ENCODE measurements around the gene XIRP2.

XIRP2 gene

GRCh38 chr2:167134381-167135072, 246.2 kb downstream of the XIRP2 start:
- no peak for DNase-seq (ENCODE audit: low spot score)

DNA sequence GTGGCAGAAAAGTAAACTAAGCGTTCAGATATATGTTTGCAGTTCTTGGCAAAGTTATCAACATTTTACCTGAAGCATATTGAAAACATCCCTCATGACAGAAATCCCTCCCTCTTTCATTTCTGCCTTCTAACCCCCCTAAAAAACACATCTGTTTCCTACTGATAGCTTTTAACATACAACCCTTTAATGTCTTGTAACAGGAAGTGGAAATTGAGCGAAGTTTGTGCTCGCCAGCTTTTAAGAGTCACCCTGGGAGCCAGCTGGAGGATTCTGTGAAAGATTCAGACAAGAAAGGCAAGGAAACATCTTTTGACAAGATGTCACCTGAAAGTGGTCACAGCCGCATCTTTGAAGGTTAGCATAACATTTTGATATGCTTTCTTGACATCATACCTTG, 247.4 kb downstream of the XIRP2 start:
- DNase-seq (ENCODE audit: low spot score), result no peak

DNA sequence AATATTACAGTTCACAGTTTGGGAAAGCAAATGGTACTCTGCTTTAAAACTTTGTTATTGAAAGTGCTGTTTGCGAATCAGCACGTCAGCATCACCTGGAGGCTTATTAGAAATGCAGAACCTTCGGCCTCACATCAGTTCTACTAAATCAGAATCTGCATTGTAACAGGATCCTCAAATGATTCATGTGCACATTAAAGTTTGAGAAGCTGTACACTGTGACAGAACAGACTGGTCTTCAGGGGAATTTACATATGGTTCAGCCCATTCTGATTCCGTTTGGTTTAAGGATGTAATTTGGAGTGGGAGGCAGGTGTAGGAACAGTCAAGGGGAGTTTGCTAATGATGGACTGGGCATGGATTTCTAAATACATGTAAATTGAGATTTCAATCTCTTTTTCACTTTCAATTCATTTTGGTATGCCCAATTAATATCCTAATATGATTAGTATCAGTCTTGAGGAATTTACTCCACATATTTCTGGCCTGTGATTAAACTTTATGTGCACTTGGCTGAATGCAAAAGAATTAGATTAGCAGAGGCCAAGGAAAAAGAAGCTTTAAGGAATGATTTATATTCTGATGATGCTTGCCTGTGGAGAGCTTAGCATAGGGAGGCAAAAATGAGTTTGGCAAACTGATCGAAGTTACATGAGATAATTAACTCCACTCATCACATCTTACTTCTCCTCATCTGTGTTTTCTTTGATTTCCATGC, 248.8 kb downstream of the XIRP2 start:
- no peak for DNase-seq (ENCODE audit: low spot score)

DNA sequence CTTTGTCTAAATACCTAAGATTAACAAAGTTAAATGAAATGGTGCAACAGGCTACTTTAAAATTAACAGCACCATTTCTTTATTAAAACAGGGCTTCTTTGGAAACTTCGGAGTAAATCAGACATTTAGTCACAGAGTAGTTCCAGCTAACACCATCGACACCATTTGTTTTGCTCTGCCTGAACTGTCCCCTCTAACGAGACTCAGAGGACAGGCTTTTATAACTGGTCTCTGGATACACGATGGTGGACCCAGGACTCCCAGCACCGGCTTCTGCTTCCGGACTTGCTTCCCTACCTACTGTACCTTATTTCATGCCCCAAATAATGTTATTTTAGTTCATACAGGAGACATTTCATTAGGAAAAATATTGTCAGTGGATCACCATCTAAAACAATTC, 252.1 kb downstream of the XIRP2 start:
- no peak for DNase-seq (ENCODE audit: low spot score)

GRCh38 chr2:167140767-167141166, 252.5 kb downstream of the XIRP2 start:
- DNase-seq (ENCODE audit: low spot score), result no peak

GRCh38 chr2:167142554-167142953, 254.3 kb downstream of the XIRP2 start:
- no peak for DNase-seq (ENCODE audit: low spot score)

DNA sequence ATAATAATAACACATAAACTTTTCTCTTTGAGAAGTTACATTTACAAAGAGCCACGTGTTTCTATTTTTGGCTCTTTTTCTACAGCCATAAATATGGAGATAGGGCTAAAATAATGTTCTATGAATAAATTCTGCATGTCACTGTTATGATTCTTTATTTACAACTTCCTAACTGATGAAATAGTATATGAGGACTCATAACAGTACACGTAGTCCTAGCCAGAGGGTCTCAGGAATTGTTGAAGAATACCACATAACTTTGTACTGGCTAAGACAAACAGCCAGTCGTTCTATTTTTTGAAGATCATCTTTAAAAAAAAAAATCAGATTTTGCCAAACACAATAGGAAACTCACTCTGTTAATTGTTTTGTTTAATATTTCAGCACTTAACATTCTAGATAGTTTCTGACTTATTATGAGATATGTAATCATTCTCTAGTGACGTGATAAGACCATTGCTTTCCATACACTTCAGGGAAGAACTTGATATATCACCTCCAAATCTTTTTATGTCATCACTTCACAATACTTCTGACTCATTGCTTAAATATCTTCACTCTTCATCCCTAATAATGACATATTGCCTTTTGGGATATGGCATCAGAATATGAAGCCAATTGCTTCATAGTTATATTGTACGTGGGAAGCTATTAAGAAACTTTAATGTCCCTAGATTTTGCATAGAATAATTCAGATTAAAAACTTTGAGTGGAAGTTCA, 256.1 kb downstream of the XIRP2 start:
- DNase-seq (ENCODE audit: low spot score), result no peak

- no peak for DNase-seq (ENCODE audit: low spot score)
These were observed 259.1 kb downstream of the XIRP2 start for GRCh38 chr2:167147271-167147941.

DNA sequence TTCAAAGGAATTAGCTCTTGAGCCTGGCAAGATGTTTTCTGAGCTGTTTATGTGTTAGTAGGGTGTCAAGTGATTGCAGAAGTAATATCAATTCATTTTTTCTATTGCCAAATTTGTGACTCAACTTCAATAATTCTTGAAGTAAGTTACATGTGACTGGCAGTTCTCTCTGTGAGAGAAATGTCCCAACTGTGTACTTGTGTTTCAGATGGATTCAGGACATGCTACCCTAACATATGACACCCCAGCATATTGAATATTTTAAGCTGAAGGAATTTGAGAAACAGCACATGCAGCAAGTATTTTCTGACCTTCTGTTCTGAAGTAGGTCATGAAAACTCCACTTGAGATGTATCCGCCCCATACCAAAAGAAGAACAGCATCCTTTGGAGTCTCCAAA, 263.6 kb downstream of the XIRP2 start:
- DNase-seq (ENCODE audit: low spot score), result no peak

- no peak for DNase-seq (ENCODE audit: low spot score)
These were observed 269.2 kb downstream of the XIRP2 start for GRCh38 chr2:167157523-167157922.

DNA sequence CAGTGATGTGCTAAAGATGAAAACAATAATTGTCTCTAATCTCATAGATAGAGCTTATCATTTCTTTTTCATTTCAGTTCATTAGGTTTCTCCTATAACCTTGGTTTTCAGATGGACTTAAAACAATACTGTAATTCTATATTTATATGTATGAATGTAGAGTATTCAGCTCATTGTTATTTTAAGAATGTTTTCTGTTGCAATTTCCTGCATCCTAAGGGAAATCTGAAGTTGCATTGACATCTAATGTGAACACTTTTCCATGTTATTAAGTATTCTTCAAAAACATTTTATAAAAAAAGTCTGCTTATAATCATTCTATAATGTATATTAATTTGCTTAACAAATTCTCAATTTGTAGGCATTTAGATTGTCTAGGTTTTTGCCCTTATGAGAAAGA, 288.9 kb downstream of the XIRP2 start:
- DNase-seq (ENCODE audit: low spot score), result no peak

DNA sequence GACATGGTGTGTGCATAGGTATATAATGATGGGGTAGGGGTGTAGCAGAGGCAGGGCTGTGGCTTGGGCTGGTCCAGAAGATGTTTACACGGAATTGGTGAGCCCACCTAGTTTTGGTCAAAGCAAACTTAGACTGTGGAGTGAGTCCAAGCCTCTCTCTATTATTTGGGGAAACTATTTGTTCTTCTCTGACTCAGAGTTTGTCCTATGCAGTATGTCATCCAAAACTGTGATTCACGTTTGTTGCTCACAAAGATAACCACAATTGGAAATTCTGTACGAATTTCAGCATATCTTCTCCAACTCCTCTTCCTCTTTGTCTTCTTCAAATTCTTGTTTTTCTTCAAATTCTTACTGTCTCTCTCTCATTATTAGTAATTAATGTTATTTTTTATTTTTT, 292.9 kb downstream of the XIRP2 start:
- no peak for DNase-seq (ENCODE audit: low spot score)

GRCh38 chr2:167181688-167182087, 293.4 kb downstream of the XIRP2 start:
- DNase-seq (ENCODE audit: low spot score), result no peak

GRCh38 chr2:167182403-167182802, 294.1 kb downstream of the XIRP2 start:
- DNase-seq (ENCODE audit: low spot score), result no peak

DNA sequence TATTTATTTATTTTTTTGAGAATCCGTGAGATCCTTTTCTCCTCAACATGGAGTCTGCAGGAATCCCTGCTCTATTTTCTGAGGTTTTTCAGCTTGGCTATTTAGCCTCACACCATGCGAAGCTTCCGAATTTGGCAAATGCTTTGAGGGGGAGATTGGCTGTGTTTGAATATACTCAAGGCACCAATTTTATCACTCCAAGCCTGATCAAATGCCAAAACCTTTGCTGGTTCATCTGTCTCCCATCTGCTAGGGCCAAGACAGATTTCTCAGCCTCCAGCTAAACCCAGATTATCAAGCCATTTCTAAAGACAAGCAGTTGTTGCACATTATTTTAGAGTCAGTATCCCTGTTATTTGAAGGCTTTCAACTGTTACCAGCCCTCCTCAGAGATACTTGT, 295.7 kb downstream of the XIRP2 start:
- DNase-seq (ENCODE audit: low spot score), result no peak

- DNase-seq (ENCODE audit: low spot score), result no peak
These were observed 298.2 kb downstream of the XIRP2 start for GRCh38 chr2:167186465-167186864.

GRCh38 chr2:167187049-167187727, 298.9 kb downstream of the XIRP2 start:
- no peak for DNase-seq (ENCODE audit: low spot score)

DNA sequence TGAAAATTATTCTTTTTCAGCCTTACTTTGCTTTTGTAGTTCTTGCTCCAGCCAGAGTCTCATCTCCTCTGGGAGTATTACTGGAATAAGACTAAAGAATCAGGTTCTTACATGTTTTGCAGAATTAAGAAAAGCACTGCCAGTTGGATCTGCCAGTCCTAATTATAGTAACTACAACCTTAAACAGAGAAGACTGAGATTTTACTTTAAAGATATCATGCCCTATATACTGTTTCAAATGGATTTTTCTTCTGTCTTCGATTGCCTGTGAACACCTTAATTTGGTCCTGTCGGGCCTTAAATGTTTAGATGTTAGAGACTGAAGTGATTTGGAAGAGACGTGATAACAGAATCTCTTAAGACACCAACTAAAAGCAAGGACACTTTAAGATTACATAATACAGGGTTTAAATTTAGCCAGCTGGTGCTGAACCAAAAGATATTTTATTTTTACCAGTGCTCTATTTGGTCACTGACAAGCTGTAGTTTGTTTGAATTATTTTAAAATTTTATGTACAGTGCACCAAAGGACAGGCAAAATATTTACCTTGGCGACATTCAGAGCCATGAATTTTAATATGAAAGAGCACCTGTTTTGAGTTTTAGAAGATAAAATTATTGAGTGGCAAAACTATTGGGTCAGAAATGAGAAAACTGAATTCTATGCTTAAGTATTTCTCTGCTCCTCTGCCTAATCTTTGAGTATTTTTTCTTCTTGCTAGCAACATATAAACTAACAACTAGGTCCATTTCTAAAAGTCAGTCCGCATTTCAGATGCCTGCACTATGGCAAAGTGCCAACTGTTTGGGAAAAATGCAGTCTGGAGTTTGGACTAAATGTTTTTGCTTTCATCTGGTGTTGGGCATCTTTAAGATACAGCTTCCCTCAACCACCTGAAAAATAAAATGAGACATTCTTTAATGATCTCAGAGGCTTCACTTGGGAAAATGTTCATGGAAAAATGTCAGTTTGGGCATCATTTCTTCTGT, 300.0 kb downstream of the XIRP2 start:
- DNase-seq (ENCODE audit: low spot score), result no peak

GRCh38 chr2:167190053-167190452, 301.8 kb downstream of the XIRP2 start:
- no peak for DNase-seq (ENCODE audit: low spot score)

DNA sequence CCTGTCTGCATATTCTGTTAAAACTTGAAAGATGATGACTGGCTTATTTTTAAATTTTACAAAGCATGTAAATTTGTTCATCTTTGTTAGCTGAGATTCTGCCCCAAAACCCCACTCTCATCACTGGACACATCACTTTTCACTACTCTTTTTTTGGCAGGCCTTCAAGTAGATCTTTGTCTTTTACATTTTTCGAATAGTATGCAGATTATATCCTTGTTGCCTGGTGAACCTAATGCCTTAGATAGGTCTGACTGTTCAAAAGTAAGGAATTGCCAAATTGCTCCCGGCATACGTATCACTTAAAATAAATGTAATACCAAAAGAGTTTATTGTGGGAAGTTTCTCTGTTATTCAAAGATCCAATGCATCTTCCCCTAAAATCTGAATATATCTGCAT, 303.3 kb downstream of the XIRP2 start:
- DNase-seq (ENCODE audit: low spot score), result no peak

DNA sequence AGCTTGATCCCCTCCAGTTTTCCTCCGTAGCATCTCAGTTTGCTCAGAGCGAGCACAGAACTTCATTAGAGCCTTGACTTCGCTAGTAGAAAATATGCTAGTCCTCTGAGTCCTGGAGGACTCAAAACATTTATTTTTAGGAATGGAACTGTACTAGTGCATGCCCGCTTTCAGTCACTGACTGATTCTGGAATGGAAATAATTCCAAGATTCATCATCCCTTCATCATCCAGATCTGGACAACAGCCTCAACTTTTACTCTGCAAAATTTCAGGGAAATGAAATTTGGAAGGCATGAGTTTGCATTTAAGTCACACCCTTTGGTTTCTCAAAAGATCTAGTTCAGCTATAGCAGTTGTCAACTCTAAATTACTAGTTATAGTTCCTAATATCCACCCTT, 304.6 kb downstream of the XIRP2 start:
- no peak for DNase-seq (ENCODE audit: low spot score)

Data from hematopoietic multipotent progenitor cell treated with erythropoietin and hydrocortisone succinate and interleukin-3 and kit ligand, for 15 days (in vitro differentiated cells).